Ectodermal cell (in vitro differentiated cells): ENCODE measurements around the gene PRPF39.

ENCODE experiments used
- H3K27ac ChIP-seq: 2 replicates; pipeline ENCODE4 v1.7.0; 2013; ENCODE audit warnings: mild to moderate bottlenecking, low read depth, low read length; ENCODE audit not compliant: insufficient read depth, poor library complexity, severe bottlenecking
- H3K27me3 ChIP-seq: 2 replicates; pipeline ENCODE4 v1.7.0; 2013; ENCODE audit warnings: mild to moderate bottlenecking, low read length; ENCODE audit not compliant: insufficient read depth, control insufficient read depth, poor library complexity, severe bottlenecking
- H3K36me3 ChIP-seq: one replicate; pipeline ENCODE4 v1.7.0; 2013; ENCODE audit warnings: low read length; ENCODE audit not compliant: control insufficient read depth, insufficient read depth
- H3K4me1 ChIP-seq: one replicate; pipeline ENCODE4 v1.7.0; 2013; ENCODE audit warnings: low read length; ENCODE audit not compliant: control insufficient read depth, insufficient read depth
- H3K4me3 ChIP-seq: 2 replicates; pipeline ENCODE4 v1.7.0; 2013; ENCODE audit warnings: low read depth, low read length, control low read depth; ENCODE audit not compliant: insufficient read depth
- H3K9me3 ChIP-seq: 2 replicates; pipeline ENCODE4 v1.7.0; 2013; ENCODE audit warnings: mild to moderate bottlenecking, low read length, moderate library complexity; ENCODE audit not compliant: control insufficient read depth
- WGBS, 2 experiments: methylation state at CpG; one replicate each; pipeline ENCODE4 v1.1.7; 2013; ENCODE audit warnings: missing lambda C conversion rate in 2 of 2; 5-methylcytosine and 5-hydroxymethylcytosine counted together

The PRPF39 gene

DNA sequence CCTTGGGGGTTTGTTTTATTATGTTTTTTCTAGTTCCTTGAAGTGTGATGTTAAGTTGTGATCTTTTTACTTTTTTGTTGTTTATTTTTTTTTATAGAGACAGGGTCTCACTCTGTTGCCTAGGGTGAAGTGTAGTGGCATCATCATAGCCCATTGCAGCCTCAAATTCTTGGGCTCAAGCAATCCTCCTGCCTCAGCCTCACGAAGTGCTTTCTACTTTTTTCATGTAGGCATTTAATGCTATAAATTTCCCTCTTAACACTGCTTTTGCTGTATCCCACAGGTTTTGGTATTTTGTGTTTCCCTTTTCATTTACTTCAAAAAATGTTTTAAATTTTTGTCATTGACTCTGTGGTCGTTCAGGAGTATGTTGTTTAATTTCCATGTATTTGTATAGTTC, 26.6 kb upstream of the PRPF39 start:
- no peaks in the 10 kb centered on the region for H3K27me3 ChIP-seq
- no peak overlapping the region for H3K4me3 ChIP-seq
- no peaks in the 10 kb centered on the region for H3K9me3 ChIP-seq
- H3K4me1 ChIP-seq: no peaks in the 10 kb centered on the region
- no peak overlapping the region for H3K27ac ChIP-seq
- WGBS, 2 experiments: 90 to 100% methylated on average over 2 of the region's 2 CpGs
- peaks cover 3% of the 10 kb centered on the region for H3K36me3 ChIP-seq

DNA sequence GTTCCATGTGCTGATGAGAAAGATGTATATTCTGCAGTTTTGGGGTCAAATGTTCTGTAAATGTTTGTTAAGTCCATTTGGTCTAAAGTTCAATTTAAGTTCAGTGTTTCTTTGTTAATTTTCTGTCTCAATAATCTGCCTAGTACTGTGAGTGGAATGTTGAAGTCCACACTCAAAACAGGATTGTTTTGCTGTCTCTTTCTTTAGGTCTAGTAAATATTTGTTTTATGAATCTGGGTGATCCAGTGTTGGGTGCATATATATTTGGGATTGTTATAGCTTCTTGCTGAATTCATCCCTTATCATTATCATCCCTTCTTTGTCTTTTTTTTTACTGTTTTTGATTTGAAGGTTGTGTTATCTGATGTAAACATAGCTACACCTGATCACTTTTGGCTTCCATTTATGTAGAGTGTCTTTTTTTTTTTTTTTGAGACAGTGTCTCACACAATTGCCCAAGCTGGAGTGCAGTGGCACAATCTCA, 26.0 kb upstream of the PRPF39 start:
- no peaks in the 10 kb centered on the region for H3K9me3 ChIP-seq

GRCh38 chr14:45060551-45060950, 23.4 kb upstream of the PRPF39 start:
- Histone ChIP-seq H3K36me3 (no peaks in the 10 kb centered on the region), H3K4me3 (no peak overlapping the region), H3K9me3 (no peaks in the 10 kb centered on the region), H3K4me1 (no peaks in the 10 kb centered on the region), H3K27ac (no peak overlapping the region), H3K27me3 (no peaks in the 10 kb centered on the region)

More for the DNA sequence above, 26.0 kb upstream of the PRPF39 start:
- Histone ChIP-seq H3K4me3 (no peak overlapping the region), H3K36me3 (peaks cover 3% of the 10 kb centered on the region), H3K4me1 (no peaks in the 10 kb centered on the region), H3K27me3 (no peaks in the 10 kb centered on the region), H3K27ac (no peak overlapping the region)

DNA sequence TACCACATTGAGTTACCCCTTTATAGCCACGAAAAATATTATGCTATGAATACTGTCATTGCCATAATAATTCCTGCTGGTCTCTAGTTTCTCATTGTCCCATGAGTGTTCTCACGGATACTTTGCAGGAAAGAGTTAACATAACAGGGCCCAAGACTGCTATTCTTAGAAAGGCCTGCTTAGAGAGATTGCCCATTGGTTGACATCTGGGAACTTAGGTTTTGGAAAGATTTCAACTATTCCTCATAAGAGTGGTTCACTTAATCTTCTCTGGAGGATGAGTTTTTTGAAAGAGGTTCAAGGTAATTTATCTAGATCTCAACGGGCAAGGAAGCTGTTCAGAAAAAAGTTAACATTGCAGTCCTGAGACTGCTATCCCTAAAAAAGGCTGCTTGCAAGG, 18.4 kb upstream of the PRPF39 start:
- no peak overlapping the region for H3K4me3 ChIP-seq
- no peak overlapping the region for H3K27ac ChIP-seq
- 90 to 98% methylated on average over 3 of the region's 3 CpGs for WGBS, 2 experiments
- no peaks in the 10 kb centered on the region for H3K36me3 ChIP-seq
- H3K9me3 ChIP-seq: no peaks in the 10 kb centered on the region
- H3K27me3 ChIP-seq: no peaks in the 10 kb centered on the region
- no peaks in the 10 kb centered on the region for H3K4me1 ChIP-seq

DNA sequence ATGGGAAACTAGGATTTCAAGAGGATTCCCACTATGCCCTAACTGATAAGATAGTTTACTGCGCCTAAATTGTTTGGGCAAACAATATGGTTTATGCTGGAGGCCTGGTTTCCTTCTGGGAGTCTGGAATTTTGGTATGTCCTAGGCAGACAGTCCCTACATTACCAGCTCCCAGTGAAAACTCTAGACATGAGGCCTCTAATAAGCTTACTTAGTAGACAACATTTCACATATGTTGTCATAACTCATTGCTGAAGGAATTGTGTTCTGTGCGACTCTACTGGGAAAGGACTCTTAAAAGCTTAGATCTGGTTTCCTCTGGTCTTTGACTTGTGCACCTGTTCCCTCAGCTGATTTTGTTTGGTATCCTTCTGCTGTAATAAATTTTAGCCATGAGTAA, 18.0 kb upstream of the PRPF39 start:
- WGBS, 2 experiments: 92 to 96% methylated on average over 2 of the region's 2 CpGs
- Histone ChIP-seq H3K4me3 (no peak overlapping the region), H3K27me3 (no peaks in the 10 kb centered on the region), H3K9me3 (no peaks in the 10 kb centered on the region), H3K4me1 (no peaks in the 10 kb centered on the region), H3K27ac (no peak overlapping the region), H3K36me3 (no peaks in the 10 kb centered on the region)

GRCh38 chr14:45066667-45067066, 17.2 kb upstream of the PRPF39 start:
- Histone ChIP-seq H3K36me3 (no peaks in the 10 kb centered on the region), H3K9me3 (no peaks in the 10 kb centered on the region), H3K4me1 (no peaks in the 10 kb centered on the region), H3K4me3 (no peak overlapping the region), H3K27me3 (no peaks in the 10 kb centered on the region), H3K27ac (no peak overlapping the region)
- 94 to 100% methylated on average over 3 of the region's 3 CpGs for WGBS, 2 experiments

GRCh38 chr14:45068396-45068795, 15.5 kb upstream of the PRPF39 start:
- Histone ChIP-seq H3K9me3 (no peaks in the 10 kb centered on the region), H3K4me1 (no peaks in the 10 kb centered on the region), H3K4me3 (no peak overlapping the region), H3K27me3 (no peaks in the 10 kb centered on the region), H3K27ac (no peak overlapping the region), H3K36me3 (no peaks in the 10 kb centered on the region)
- WGBS, 2 experiments: 97 to 98% methylated on average over 2 to 3 of the region's 3 CpGs

DNA sequence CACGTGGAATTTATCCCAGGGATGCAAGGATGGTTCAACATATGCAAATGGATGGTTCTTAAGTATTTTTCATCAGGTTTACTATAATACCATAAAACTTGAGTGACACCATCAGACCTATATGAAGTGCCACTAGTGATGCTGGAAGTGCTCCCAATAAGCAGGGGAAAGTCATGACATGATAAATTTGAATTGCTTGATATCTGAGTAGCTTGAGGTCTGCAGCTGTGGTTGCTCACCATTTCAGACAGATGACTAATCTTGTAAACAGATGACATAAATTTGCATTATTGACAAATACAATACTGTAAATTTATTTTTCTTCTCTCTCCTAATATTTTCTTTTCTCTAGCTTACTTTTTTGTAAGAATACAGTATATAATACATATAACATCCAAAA, 13.7 kb upstream of the PRPF39 start:
- Histone ChIP-seq H3K4me3 (no peak overlapping the region), H3K27me3 (no peaks in the 10 kb centered on the region), H3K27ac (no peak overlapping the region), H3K9me3 (no peaks in the 10 kb centered on the region), H3K4me1 (no peaks in the 10 kb centered on the region), H3K36me3 (no peaks in the 10 kb centered on the region)
- WGBS, 2 experiments: 94% methylated on average over 1 of the region's 1 CpG; no CpG with 5 or more reads in 1 of the 2 experiments

GRCh38 chr14:45072126-45072525, 11.8 kb upstream of the PRPF39 start:
- Histone ChIP-seq H3K4me1 (no peaks in the 10 kb centered on the region), H3K27ac (no peak overlapping the region), H3K27me3 (no peaks in the 10 kb centered on the region), H3K4me3 (no peak overlapping the region), H3K36me3 (no peaks in the 10 kb centered on the region), H3K9me3 (no peaks in the 10 kb centered on the region)
- WGBS, 2 experiments: 93 to 96% methylated on average over 6 of the region's 6 CpGs

DNA sequence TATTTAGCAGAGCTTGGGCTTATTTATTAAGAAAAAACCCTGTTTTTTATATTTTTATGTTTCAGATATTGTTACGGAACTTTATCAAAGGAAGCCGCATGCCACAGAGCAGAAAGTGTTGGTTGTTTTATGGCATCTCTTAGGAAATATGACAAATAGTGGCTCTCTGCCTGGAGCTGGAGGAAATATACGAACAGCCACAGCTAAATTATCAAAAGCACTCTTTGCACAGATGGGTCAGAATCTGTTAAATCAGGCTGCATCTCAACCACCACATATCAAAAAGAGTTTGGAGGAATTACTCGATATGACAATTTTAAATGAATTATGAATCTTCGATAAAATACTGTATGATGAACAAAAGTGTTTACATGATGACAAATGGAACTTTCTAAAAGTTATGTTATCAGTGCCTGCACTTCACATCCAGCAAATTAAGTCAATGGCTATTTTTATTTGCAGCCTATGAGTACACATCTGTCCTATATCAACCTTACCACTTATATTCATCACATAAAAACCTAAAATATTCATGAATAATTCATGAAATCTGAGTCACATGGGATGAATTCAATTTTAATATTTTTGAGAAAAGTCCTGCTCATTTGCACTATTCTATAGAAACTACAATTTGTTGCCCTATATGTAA, 10.6 kb upstream of the PRPF39 start:
- WGBS, 2 experiments: 98 to 100% methylated on average over 5 of the region's 5 CpGs
- Histone ChIP-seq H3K9me3 (no peaks in the 10 kb centered on the region), H3K36me3 (no peaks in the 10 kb centered on the region), H3K27me3 (no peaks in the 10 kb centered on the region), H3K4me1 (no peaks in the 10 kb centered on the region), H3K4me3 (no peak overlapping the region), H3K27ac (no peak overlapping the region)

GRCh38 chr14:45078323-45078722, 5.6 kb upstream of the PRPF39 start:
- WGBS, 2 experiments: 90 to 100% methylated on average over 1 of the region's 1 CpG
- H3K9me3 ChIP-seq: no peaks in the 10 kb centered on the region
- H3K4me3 ChIP-seq: no peak overlapping the region
- H3K4me1 ChIP-seq: no peaks in the 10 kb centered on the region
- no peaks in the 10 kb centered on the region for H3K36me3 ChIP-seq
- H3K27ac ChIP-seq: no peak overlapping the region
- no peaks in the 10 kb centered on the region for H3K27me3 ChIP-seq
